ENCODE data around the gene KRCC1. TPM values are rescaled to one million over a fixed set of nuclear protein-coding genes. Genes with fewer than 3 reads are reported as not detected.
A peak's percentile ranks its signal among the peaks of the same experiment; 100 is the strongest.

Gene KRCC1
- total and polyA plus RNA-seq, 10 donors = 20.4 to 42.3 (median 27.8) TPM

GRCh38 chr2:88028931-88029330 is 26.7 kb downstream of the KRCC1 start:
- Histone ChIP-seq H3K4me3 (no peak overlapping the region), H3K9me3 (no peaks in the 10 kb centered on the region), H3K36me3 (peaks cover 0 to 75% (median 44%) of the 10 kb centered on the region in 6 donors), H3K27ac (no peak overlapping the region), H3K27me3 (replicated peaks in 1 of 7) (no peaks in the 10 kb centered on the region), H3K4me1 (peaks cover 0 to 18% (median 3%) of the 10 kb centered on the region in 6 donors)
- 88 to 96% (median 93%) methylated on average over 4 of the region's 4 CpGs for WGBS, 5 donors
- no peak for DNase-seq
- intact Hi-C loops (cut with DNase I; ENCODE audit: low total_unique reads) = no loop called here
- TF ChIP-seq POLR2A (IDR thresholded peaks at IDR 0.05) = no peak
- no peak for TF ChIP-seq CTCF (IDR thresholded peaks at IDR 0.05 in 8 of 11, conservative IDR thresholded peaks at IDR 0.05 in 3 of 11)
- no peak for TF ChIP-seq POLR2AphosphoS5 (IDR thresholded peaks at IDR 0.05)

- TF ChIP-seq POLR2AphosphoS5 (IDR thresholded peaks at IDR 0.05) = no peak
- H3K27ac ChIP-seq = peak overlapping the region in 6 of 8 donors; percentile 6 to 62 (median 40)
- intact Hi-C loops (cut with DNase I; ENCODE audit: low total_unique reads) = no loop called here
- 39 to 62% (median 49%) methylated on average over 10 of the region's 10 CpGs for WGBS, 5 donors
- no peak for DNase-seq
- no peaks in the 10 kb centered on the region for H3K27me3 ChIP-seq (replicated peaks in 1 of 7)
- peaks cover 0 to 18% (median 3%) of the 10 kb centered on the region in 6 donors for H3K4me1 ChIP-seq
- H3K36me3 ChIP-seq = peaks cover 0 to 64% (median 37%) of the 10 kb centered on the region in 6 donors
- no peak overlapping the region for H3K4me3 ChIP-seq
- no peaks in the 10 kb centered on the region for H3K9me3 ChIP-seq
These were observed 27.7 kb downstream of the KRCC1 start for GRCh38 chr2:88027697-88028389.

- Histone ChIP-seq H3K9me3 (peaks cover 0 to 1% (median 0%) of the 10 kb centered on the region in 8 donors), H3K4me1 (peaks cover 0 to 18% (median 3%) of the 10 kb centered on the region in 6 donors), H3K27ac (no peak overlapping the region), H3K27me3 (replicated peaks in 1 of 7) (no peaks in the 10 kb centered on the region), H3K4me3 (no peak overlapping the region), H3K36me3 (peaks cover 0 to 31% (median 11%) of the 10 kb centered on the region in 6 donors)
- 78 to 94% (median 93%) methylated on average over 6 of the region's 6 CpGs for WGBS, 5 donors
- TF ChIP-seq POLR2AphosphoS5 (IDR thresholded peaks at IDR 0.05) (no peak), POLR2A (IDR thresholded peaks at IDR 0.05) (no peak), CTCF (IDR thresholded peaks at IDR 0.05 in 8 of 11, conservative IDR thresholded peaks at IDR 0.05 in 3 of 11) (no peak)
- intact Hi-C loops (cut with DNase I; ENCODE audit: low total_unique reads) = no loop called here
- DNase-seq = no peak
These were observed 31.1 kb downstream of the KRCC1 start for GRCh38 chr2:88024509-88024908.

GRCh38 chr2:88022669-88022921 is 33.0 kb downstream of the KRCC1 start:
- WGBS, 5 donors = 89 to 97% (median 92%) methylated on average over 5 of the region's 5 CpGs
- Histone ChIP-seq H3K4me3 (no peak overlapping the region), H3K36me3 (peaks cover 0 to 12% (median 2%) of the 10 kb centered on the region in 6 donors), H3K27ac (no peak overlapping the region), H3K9me3 (peaks cover 0 to 7% (median 0%) of the 10 kb centered on the region in 8 donors), H3K27me3 (replicated peaks in 1 of 7) (no peaks in the 10 kb centered on the region), H3K4me1 (peaks cover 0 to 15% (median 3%) of the 10 kb centered on the region in 6 donors)
- intact Hi-C loops (cut with DNase I; ENCODE audit: low total_unique reads) = no loop called here
- TF ChIP-seq POLR2A (IDR thresholded peaks at IDR 0.05) = no peak
- no peak for TF ChIP-seq CTCF (IDR thresholded peaks at IDR 0.05 in 8 of 11, conservative IDR thresholded peaks at IDR 0.05 in 3 of 11)
- TF ChIP-seq POLR2AphosphoS5 (IDR thresholded peaks at IDR 0.05) = no peak
- DNase-seq = no peak
